B cell (primary cell): Measurements from ENCODE around the gene TMEM126A.

Experiments
- CTCF ChIP-seq: fragments of 200-600 bp; IDR thresholded peaks from one replicate; pipeline ENCODE4 v1.8.0; 2022; ENCODE audit warnings: antibody characterized with exemption, mild to moderate bottlenecking
- EZH2 ChIP-seq: IDR thresholded peaks from 2 replicates; pipeline ENCODE4 v1.6.1; 2012; ENCODE audit warnings: borderline replicate concordance, low read depth, mild to moderate bottlenecking, moderate library complexity, low read length; ENCODE audit not compliant: insufficient read depth, poor library complexity, severe bottlenecking

GRCh38 chr11:85680897-85681296 is 33.1 kb downstream of the TMEM126A start:
- TF ChIP-seq CTCF: no peak
- no peak for TF ChIP-seq EZH2
